GM04503 (cell line): ENCODE measurements around the gene BIRC5.
"Not testable (repeated sequence)": the region's sequence is repeated elsewhere in the genome, so short reads cannot be mapped to it uniquely, and the experiment has no call there.

ENCODE experiments used
- DNase-seq: peaks from one replicate; pipeline ENCODE4 v3.0.0-alpha.2; 2012; ENCODE audit warnings: low read depth

The BIRC5 gene

GRCh38 chr17:78240012-78240655 is 26.1 kb downstream of the BIRC5 start:
- DNase-seq, result no peak

- no peak for DNase-seq
Observed at GRCh38 chr17:78240839-78241238, 26.8 kb downstream of the BIRC5 start.

- DNase-seq, result peak; percentile 9
Observed at GRCh38 chr17:78241277-78242023, 27.4 kb downstream of the BIRC5 start.

GRCh38 chr17:78242024-78242742 is 28.1 kb downstream of the BIRC5 start:
- no peak for DNase-seq

- DNase-seq, result no peak
Observed at GRCh38 chr17:78247304-78247703, 33.3 kb downstream of the BIRC5 start.

GRCh38 chr17:78248051-78248914 is 34.2 kb downstream of the BIRC5 start:
- DNase-seq, result no peak

- DNase-seq, result no peak
Observed at GRCh38 chr17:78249074-78249817, 35.2 kb downstream of the BIRC5 start.

- DNase-seq, result no peak
Observed at GRCh38 chr17:78249818-78250806, 36.1 kb downstream of the BIRC5 start.

- peak; percentile 24 for DNase-seq
Observed at GRCh38 chr17:78250891-78251772, 37.1 kb downstream of the BIRC5 start.

- no peak for DNase-seq
Observed at GRCh38 chr17:78251773-78252103, 37.7 kb downstream of the BIRC5 start.

GRCh38 chr17:78252111-78252634 is 38.1 kb downstream of the BIRC5 start:
- DNase-seq, result no peak

GRCh38 chr17:78252701-78253635 is 38.9 kb downstream of the BIRC5 start:
- no peak for DNase-seq

GRCh38 chr17:78253636-78253945 is 39.5 kb downstream of the BIRC5 start:
- not testable (repeated sequence) for DNase-seq

- peak; percentile 13 for DNase-seq
Observed at GRCh38 chr17:78253946-78254672, 40.1 kb downstream of the BIRC5 start.

- DNase-seq, result no peak
Observed at GRCh38 chr17:78255029-78255656, 41.1 kb downstream of the BIRC5 start.

GRCh38 chr17:78255953-78256706 is 42.1 kb downstream of the BIRC5 start:
- no peak for DNase-seq
